GM19395 (cell line): ENCODE results near the gene SEMA3D.

ENCODE experiments used
- ATAC-seq: cut with Tn5 transposase; IDR thresholded peaks from one replicate; pipeline ENCODE4 v1.9.1; 2021; ENCODE audit warnings: mild to moderate bottlenecking, moderate library complexity; ENCODE audit not compliant: unreplicated experiment

Gene SEMA3D

GRCh38 chr7:85186521-85187241, at the start of gene SEMA3D:
Gene SEMA3D, minus strand, starts transcription at chr7:85187056. Its CDS starts 65,165 bp downstream, at chr7:85121891.
- ATAC-seq, result peak; percentile 93

GRCh38 chr7:85234730-85235129, 47.9 kb upstream of the SEMA3D start:
- no peak for ATAC-seq

- no peak for ATAC-seq
These were observed 45.2 kb upstream of the SEMA3D start for GRCh38 chr7:85232068-85232467.

- no peak for ATAC-seq
These were observed 43.8 kb upstream of the SEMA3D start for GRCh38 chr7:85230623-85231022.

GRCh38 chr7:85229544-85229943, 42.7 kb upstream of the SEMA3D start:
- no peak for ATAC-seq

GRCh38 chr7:85226361-85227085, 39.7 kb upstream of the SEMA3D start:
- no peak for ATAC-seq

GRCh38 chr7:85224171-85224570, 37.3 kb upstream of the SEMA3D start:
- ATAC-seq, result no peak

- no peak for ATAC-seq
These were observed 35.7 kb upstream of the SEMA3D start for GRCh38 chr7:85222522-85222921.

GRCh38 chr7:85221796-85222195, 34.9 kb upstream of the SEMA3D start:
- ATAC-seq, result no peak

GRCh38 chr7:85220651-85221050, 33.8 kb upstream of the SEMA3D start:
- no peak for ATAC-seq

GRCh38 chr7:85220023-85220422, 33.2 kb upstream of the SEMA3D start:
- no peak for ATAC-seq

- no peak for ATAC-seq
These were observed 30.2 kb upstream of the SEMA3D start for GRCh38 chr7:85217085-85217484.

- ATAC-seq, result peak; percentile 83
These were observed 28.2 kb upstream of the SEMA3D start for GRCh38 chr7:85215098-85215497.

GRCh38 chr7:85213500-85213899, 26.6 kb upstream of the SEMA3D start:
- no peak for ATAC-seq

GRCh38 chr7:85205754-85206153, 18.9 kb upstream of the SEMA3D start:
- ATAC-seq, result no peak

GRCh38 chr7:85204496-85204895, 17.6 kb upstream of the SEMA3D start:
- ATAC-seq, result no peak

GRCh38 chr7:85204061-85204460, 17.2 kb upstream of the SEMA3D start:
- ATAC-seq, result no peak

GRCh38 chr7:85201209-85201608, 14.4 kb upstream of the SEMA3D start:
- ATAC-seq, result no peak

- no peak for ATAC-seq
These were observed 9.8 kb upstream of the SEMA3D start for GRCh38 chr7:85196696-85197095.

- ATAC-seq, result no peak
These were observed 4.5 kb upstream of the SEMA3D start for GRCh38 chr7:85191383-85191782.

GRCh38 chr7:85186083-85186520, 754 bp downstream of the SEMA3D start:
- peak; percentile 50 for ATAC-seq

- ATAC-seq, result no peak
These were observed 1.3 kb downstream of the SEMA3D start for GRCh38 chr7:85185424-85186082.
